ENCODE measurements around the gene HTRA3. TPM values are rescaled to one million over a fixed set of nuclear protein-coding genes. Genes with fewer than 3 reads are reported as not detected.
A peak's percentile ranks its signal among the peaks of the same experiment; 100 is the strongest.

Gene HTRA3
- total and polyA plus RNA-seq, 2 of the 4 experiments (the other 2 are of a cell fraction), result 1.3 to 9.5 TPM

DNA sequence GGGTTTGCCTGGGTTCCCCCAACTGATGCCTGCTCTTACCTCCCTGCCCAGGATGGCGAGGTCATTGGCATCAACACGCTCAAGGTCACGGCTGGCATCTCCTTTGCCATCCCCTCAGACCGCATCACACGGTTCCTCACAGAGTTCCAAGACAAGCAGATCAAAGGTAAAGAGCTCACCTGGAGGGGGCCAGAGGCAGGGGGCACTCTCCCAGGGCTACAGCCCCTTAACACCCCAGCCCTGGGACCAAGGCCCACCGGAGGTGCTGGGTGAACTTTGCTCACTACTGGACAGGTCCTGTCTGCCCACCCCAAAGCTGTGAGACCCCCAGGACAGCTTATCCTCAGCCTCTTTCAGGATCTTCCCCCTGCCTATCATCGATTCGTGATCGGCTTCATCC lies 24.5 kb downstream of the HTRA3 start:
- POLR2A ChIA-PET (ENCODE audit: unreplicated experiment), result no interaction called here
- no peak overlapping the region for H3K27ac ChIP-seq (ENCODE audit: insufficient read depth, low read length)
- H2AK5ac ChIP-seq (ENCODE audit: low read depth, low read length), result no peak overlapping the region; the same call in 1 of the 2 replicates
- no peak overlapping the region for H3K4me2 ChIP-seq (ENCODE audit: low read depth, low read length)
- no peaks in the 10 kb centered on the region for H4K20me1 ChIP-seq (ENCODE audit: insufficient read depth, low read length)
- H3K4ac ChIP-seq (ENCODE audit: low read depth, low read length), result no peak overlapping the region
- no peak overlapping the region for H2AFZ ChIP-seq (replicated peaks; ENCODE audit: low read length, poor library complexity)
- ATAC-seq (ENCODE audit: low read depth) (no peak), DNase-seq (no peak)
- no peak overlapping the region for H3K9ac ChIP-seq (ENCODE audit: low read depth, low read length)
- TF ChIP-seq, protein P1, sequence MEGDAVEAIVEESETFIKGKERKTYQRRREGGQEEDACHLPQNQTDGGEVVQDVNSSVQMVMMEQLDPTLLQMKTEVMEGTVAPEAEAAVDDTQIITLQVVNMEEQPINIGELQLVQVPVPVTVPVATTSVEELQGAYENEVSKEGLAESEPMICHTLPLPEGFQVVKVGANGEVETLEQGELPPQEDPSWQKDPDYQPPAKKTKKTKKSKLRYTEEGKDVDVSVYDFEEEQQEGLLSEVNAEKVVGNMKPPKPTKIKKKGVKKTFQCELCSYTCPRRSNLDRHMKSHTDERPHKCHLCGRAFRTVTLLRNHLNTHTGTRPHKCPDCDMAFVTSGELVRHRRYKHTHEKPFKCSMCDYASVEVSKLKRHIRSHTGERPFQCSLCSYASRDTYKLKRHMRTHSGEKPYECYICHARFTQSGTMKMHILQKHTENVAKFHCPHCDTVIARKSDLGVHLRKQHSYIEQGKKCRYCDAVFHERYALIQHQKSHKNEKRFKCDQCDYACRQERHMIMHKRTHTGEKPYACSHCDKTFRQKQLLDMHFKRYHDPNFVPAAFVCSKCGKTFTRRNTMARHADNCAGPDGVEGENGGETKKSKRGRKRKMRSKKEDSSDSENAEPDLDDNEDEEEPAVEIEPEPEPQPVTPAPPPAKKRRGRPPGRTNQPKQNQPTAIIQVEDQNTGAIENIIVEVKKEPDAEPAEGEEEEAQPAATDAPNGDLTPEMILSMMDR (conservative IDR thresholded peaks at IDR 0.05; ENCODE audit: low read depth, low read length), result no peak
- TF ChIP-seq FOS (IDR thresholded peaks at IDR 0.05; ENCODE audit: low read depth, low read length) (no peak), RCOR1 (IDR thresholded peaks at IDR 0.05; ENCODE audit: insufficient replicate concordance, low read length) (no peak), MXI1 (IDR thresholded peaks at IDR 0.05; ENCODE audit: borderline replicate concordance, low read depth, low read length) (no peak), RFX5 (IDR thresholded peaks at IDR 0.05; ENCODE audit: low read depth, low read length) (no peak), MAZ (IDR thresholded peaks at IDR 0.05; ENCODE audit: borderline replicate concordance, low read depth, low read length) (no peak), NFE2L2 (IDR thresholded peaks at IDR 0.05; ENCODE audit: low read depth, low read length) (no peak), BHLHE40 (IDR thresholded peaks at IDR 0.05; ENCODE audit: low read depth, low read length) (no peak), POLR2A (IDR thresholded peaks at IDR 0.05; ENCODE audit: low read depth, low read length) (no peak), CHD1 (IDR thresholded peaks at IDR 0.05; ENCODE audit: low read depth, low read length) (no peak), RAD21 (IDR thresholded peaks at IDR 0.05; ENCODE audit: low read length) (no peak)
- H3K23ac ChIP-seq (ENCODE audit: low read depth, low read length), result no peak overlapping the region
- no peak overlapping the region for H4K91ac ChIP-seq (ENCODE audit: insufficient read depth, low read depth, low read length)
- CTCF ChIA-PET, result no interaction called here
- H3K14ac ChIP-seq (replicated peaks; ENCODE audit: low read depth, low read length), result no peak overlapping the region
- H4K8ac ChIP-seq (ENCODE audit: low read depth in 2 of 2, low read length in 2 of 2), result no peak overlapping the region
- 91% methylated on average over 8 of the region's 9 CpGs; no CpG with 5 or more reads in 1 of the 2 experiments for WGBS, 2 experiments (ENCODE audit: extremely low coverage in 2 of 2, insufficient read length in 1 of 2)
- H3K27me3 ChIP-seq (ENCODE audit: control insufficient read depth, insufficient read depth, low read length), result no peaks in the 10 kb centered on the region; the same call in 1 of the 2 replicates
- peaks cover 6% of the 10 kb centered on the region; the same call in 1 of the 2 replicates for H3K4me1 ChIP-seq (ENCODE audit: control insufficient read depth, insufficient read depth, low read length)
- in situ Hi-C loops (cut with MboI; ENCODE audit: low sequenced_read_pairs), result no loop called here
- H3K56ac ChIP-seq (ENCODE audit: extremely low read depth, insufficient read depth, low read length), result no peak overlapping the region
- no peaks in the 10 kb centered on the region; the same call in 1 of the 2 replicates for H3K36me3 ChIP-seq (ENCODE audit: control insufficient read depth, insufficient read depth, low read length)
- H3K79me1 ChIP-seq (ENCODE audit: low read depth in 1 of 2, low read length in 2 of 2), result no peaks in the 10 kb centered on the region
- BruUV-seq (replicated peaks), result no TSS peak
- no peak overlapping the region for H2BK120ac ChIP-seq (ENCODE audit: low read depth, low read length)
- intact Hi-C loops (cut with micrococcal nuclease), result no loop called here
- no peak overlapping the region for H4K5ac ChIP-seq (ENCODE audit: low read depth, low read length)
- H2BK20ac ChIP-seq (ENCODE audit: low read depth, low read length), result no peak overlapping the region
- H2AK9ac ChIP-seq (replicated peaks; ENCODE audit: low read depth, low read length, poor library complexity), result peak overlapping the region; percentile 28
- peaks cover 4% of the 10 kb centered on the region; the same call in 1 of the 2 replicates for H3K9me1 ChIP-seq (ENCODE audit: insufficient read depth, low read length)
- no peak overlapping the region for H3K18ac ChIP-seq (ENCODE audit: low read depth, low read length)
- dilution Hi-C loops (cut with HindIII; ENCODE audit: low sequenced_read_pairs, unreplicated experiment), result no loop called here
- no peak overlapping the region for H3K4me3 ChIP-seq (ENCODE audit: insufficient read depth, low read depth, low read length)
- no peaks in the 10 kb centered on the region for H3K9me3 ChIP-seq (ENCODE audit: control insufficient read depth, insufficient read depth, low read length)
- H2BK5ac ChIP-seq (ENCODE audit: low read depth, low read length, poor library complexity, severe bottlenecking), result no peak overlapping the region
- H2BK15ac ChIP-seq (ENCODE audit: low read depth, low read length), result no peak overlapping the region

All from IMR-90 (cell line).